HepG2 (cell line): ENCODE measurements around the gene GRPEL2. TPM values are rescaled to one million over a fixed set of nuclear protein-coding genes. Genes with fewer than 3 reads are reported as not detected.
A peak's percentile ranks its signal among the peaks of the same experiment; 100 is the strongest.

ENCODE experiments used
- CTCF ChIP-seq: sonication (generic); formaldehyde crosslinking; IDR thresholded peaks from 2 replicates; pipeline ENCODE4 v1.5.0; 2020; ENCODE audit warnings: mild to moderate bottlenecking, missing genetic modification reagents, moderate library complexity
- DBP ChIP-seq: sonication (generic); formaldehyde crosslinking; IDR thresholded peaks from 2 replicates; pipeline ENCODE4 v1.4.0; 2020; ENCODE audit warnings: missing genetic modification reagents; ENCODE audit errors: not compliant biosample characterization
- EHMT2 ChIP-seq: fragments of 200-600 bp; sonication (generic); IDR thresholded peaks from 2 replicates; pipeline ENCODE4 v1.7.0; 2017; ENCODE audit warnings: antibody characterized with exemption, low read depth, low read length, borderline replicate concordance
- HNRNPK ChIP-seq: fragments of 200-400 bp; formaldehyde crosslinking; IDR thresholded peaks from 2 replicates; pipeline ENCODE4 v1.6.1; 2018; ENCODE audit warnings: low read length, low read depth, moderate library complexity, mild to moderate bottlenecking; ENCODE audit not compliant: poor library complexity, severe bottlenecking
- IRF9 ChIP-seq: sonication (generic); formaldehyde crosslinking; IDR thresholded peaks from 2 replicates; pipeline ENCODE4 v1.8.0; 2022; ENCODE audit warnings: missing genetic modification reagents, mild to moderate bottlenecking, borderline replicate concordance
- KDM3A ChIP-seq: IDR thresholded peaks from 2 replicates; pipeline ENCODE4 v1.6.1; 2018; ENCODE audit warnings: low read depth, missing compliant biosample characterization
- MAZ ChIP-seq, 2 experiments: sonication (generic) in 1 of 2; formaldehyde crosslinking in 1 of 2; IDR thresholded peaks; 2 replicates each; pipeline versions ENCODE4 v1.5.0 to v1.6.1; 2012 to 2020; ENCODE audit warnings: low read depth in 2 of 2, mild to moderate bottlenecking in 2 of 2, borderline replicate concordance in 1 of 2, improper control_type of control experiment in 1 of 2, low read length in 1 of 2, missing genetic modification reagents in 1 of 2, moderate library complexity in 1 of 2
- MED8 ChIP-seq: sonication (generic); formaldehyde crosslinking; IDR thresholded peaks from 2 replicates; pipeline ENCODE4 v1.8.1; 2023; ENCODE audit warnings: mild to moderate bottlenecking, missing genetic modification reagents; ENCODE audit not compliant: insufficient replicate concordance
- MIER2 ChIP-seq: IDR thresholded peaks from 2 replicates; pipeline ENCODE4 v1.6.1; 2016; ENCODE audit warnings: missing biosample characterization, missing genetic modification reagents
- RAD21 ChIP-seq: fragments of 450-650 bp; formaldehyde crosslinking; IDR thresholded peaks from 2 replicates; pipeline ENCODE4 v1.5.0; 2020; ENCODE audit warnings: mild to moderate bottlenecking
- RXRA ChIP-seq: sonication (generic); formaldehyde crosslinking; IDR thresholded peaks from 2 replicates; pipeline ENCODE4 v1.5.1; 2020; ENCODE audit warnings: missing genetic modification reagents
- ZBTB38 ChIP-seq: sonication (generic); formaldehyde crosslinking; IDR thresholded peaks from 2 replicates; pipeline ENCODE4 v1.5.1; 2020; ENCODE audit warnings: mild to moderate bottlenecking, missing genetic modification reagents
- ZBTB8A ChIP-seq: sonication (generic); formaldehyde crosslinking; IDR thresholded peaks from 2 replicates; pipeline ENCODE4 v1.4.0; 2020; ENCODE audit warnings: mild to moderate bottlenecking, low read depth, missing genetic modification reagents, borderline replicate concordance
- ZFY ChIP-seq: sonication (generic); formaldehyde crosslinking; IDR thresholded peaks from 2 replicates; pipeline ENCODE4 v1.4.0; 2020; ENCODE audit warnings: missing genetic modification reagents
- ZMAT5 ChIP-seq: sonication (generic); formaldehyde crosslinking; IDR thresholded peaks from 2 replicates; pipeline ENCODE4 v1.5.0; 2020; ENCODE audit warnings: mild to moderate bottlenecking, low read depth, missing genetic modification reagents, borderline replicate concordance
- ZNF232 ChIP-seq: sonication (generic); formaldehyde crosslinking; IDR thresholded peaks from 2 replicates; pipeline ENCODE4 v1.4.0; 2020; ENCODE audit warnings: missing genetic modification reagents, borderline replicate concordance
- ZNF276 ChIP-seq: sonication (generic); formaldehyde crosslinking; IDR thresholded peaks from 2 replicates; pipeline ENCODE4 v1.4.0; 2020; ENCODE audit warnings: mild to moderate bottlenecking, low read depth, missing genetic modification reagents
- ZNF292 ChIP-seq: sonication (generic); formaldehyde crosslinking; IDR thresholded peaks from 2 replicates; pipeline ENCODE4 v1.8.1; 2022; ENCODE audit warnings: mild to moderate bottlenecking, low read depth, missing genetic modification reagents, borderline replicate concordance
- ZNF546 ChIP-seq: sonication (generic); formaldehyde crosslinking; conservative IDR thresholded peaks from 2 replicates; pipeline ENCODE4 v1.8.1; 2023; ENCODE audit warnings: mild to moderate bottlenecking, missing genetic modification reagents
- ZNF556 ChIP-seq: sonication (generic); formaldehyde crosslinking; IDR thresholded peaks from 2 replicates; pipeline ENCODE4 v1.4.0; 2020; ENCODE audit warnings: mild to moderate bottlenecking, missing genetic modification reagents, borderline replicate concordance
- ZNF580 ChIP-seq: IDR thresholded peaks from 2 replicates; pipeline ENCODE4 v1.6.1; 2016; ENCODE audit warnings: low read depth, borderline replicate concordance
- ZNF589 ChIP-seq: sonication (generic); formaldehyde crosslinking; conservative IDR thresholded peaks from 2 replicates; pipeline ENCODE4 v1.8.0; 2022; ENCODE audit warnings: mild to moderate bottlenecking, moderate library complexity, missing genetic modification reagents
- ZSCAN21 ChIP-seq: sonication (generic); formaldehyde crosslinking; IDR thresholded peaks from 2 replicates; pipeline ENCODE4 v1.8.0; 2022; ENCODE audit warnings: mild to moderate bottlenecking, missing genetic modification reagents, moderate library complexity, borderline replicate concordance
- polyA plus RNA-seq, 8 experiments: library from polyadenylated mRNA; depleted of rRNA in 3 of 8; stranded (reverse) in 7 of 8; unstranded in 1 of 8; fragments of >200 nt; fragmentation: Illumina TruSeq in 4 of 8; extraction: Trizol in 4 of 8; gene quantifications; 2 replicates each; pipeline versions ENCODE4 v1.2.1 to v1.2.3, GENCODE V29; 2011 to 2016; ENCODE audit warnings: low read depth in 4 of 8, missing spikeins in 1 of 8, mixed read lengths in 1 of 8; ENCODE audit not compliant: insufficient read depth in 1 of 8
- total RNA-seq, 5 experiments: library from RNA; depleted of rRNA; stranded (reverse); fragments of >200 nt; fragmentation: Illumina TruSeq; extraction: Trizol; gene quantifications; 2 replicates each; pipeline ENCODE4 v1.2.3, GENCODE V29; 2016; ENCODE audit warnings: low read depth in 1 of 5

GRPEL2 gene
- total and polyA plus RNA-seq, 2 of the 13 experiments (the other 11 are each of a cell fraction or from before 2014, with no cell fraction given) = 13.1 to 16.6 TPM

GRCh38 chr5:149381986-149382338, 36.7 kb downstream of the GRPEL2 start (continued):
- TF ChIP-seq MAZ (IDR thresholded peaks at IDR 0.05; ENCODE audit: borderline replicate concordance, low read depth, low read length) (peak; percentile 70; the same call in 1 of the 2 replicates), MAZ (CRISPR knock-in tag; IDR thresholded peaks at IDR 0.05; ENCODE audit: low read depth) (peak; percentile 76; the same call in 1 of the 2 replicates), ZBTB8A (no peak), ZSCAN21 (CRISPR knock-in tag) (0 out of 2 replicates have a peak, but pooled peaks have one; percentile 6), ZNF580 (0 out of 2 replicates have a peak, but pooled peaks have one; percentile 55), ZFY (CRISPR knock-in tag) (peak; percentile 66), IRF9 (CRISPR knock-in tag) (no peak; the same call in 1 of the 2 replicates), RAD21 (peak; percentile 88), CTCF (peak; percentile 98), MIER2 (CRISPR knock-in tag) (0 out of 2 replicates have a peak, but pooled peaks have one; percentile 37), ZNF292 (CRISPR knock-in tag) (no peak), MED8 (CRISPR knock-in tag) (no peak), ZNF556 (0 out of 2 replicates have a peak, but pooled peaks have one; percentile 22), EHMT2 (no peak), ZBTB38 (CRISPR knock-in tag) (peak; percentile 60; the same call in 1 of the 2 replicates), HNRNPK (no peak), ZNF589 (CRISPR knock-in tag) (no peak), KDM3A (CRISPR knock-in tag) (no peak), ZMAT5 (no peak), ZNF232 (CRISPR knock-in tag) (no peak), ZNF276 (CRISPR knock-in tag) (no peak), RXRA (CRISPR knock-in tag) (peak; percentile 30; the same call in 1 of the 2 replicates), DBP (peak; percentile 53), ZNF546 (CRISPR knock-in tag) (no peak)
